ENCODE results near the gene RFX1. TPM values are rescaled to one million over a fixed set of nuclear protein-coding genes. Genes with fewer than 3 reads are reported as not detected.

Gene RFX1
- polyA plus RNA-seq, 4 donors, result 3.8 to 16.6 (median 5.5) TPM

- no peaks in the 10 kb centered on the region for H3K4me1 ChIP-seq (ENCODE audit: control insufficient read depth in 3 of 3, insufficient read depth in 2 of 3, low read depth in 1 of 3, low read length in 2 of 3)
- peaks cover 0 to 3% of the 10 kb centered on the region in 2 donors for H3K9me3 ChIP-seq (ENCODE audit: control insufficient read depth in 2 of 2, insufficient read depth in 1 of 2, low read depth in 1 of 2, low read length in 1 of 2)
- FAIRE-seq, result no peak
- 24 to 37% (median 32%) methylated on average over 18 to 21 of the region's 21 CpGs for WGBS, 3 donors
- H3K4me3 ChIP-seq (ENCODE audit: low read depth in 1 of 3, low read length in 3 of 3), result no peak within 1 kb of the TSS
- no peak for DNase-seq
- peaks cover 0 to 22% (median 0%) of the 10 kb centered on the region in 3 donors for H3K27me3 ChIP-seq (ENCODE audit: control insufficient read depth in 3 of 3, insufficient read depth in 3 of 3, low read length in 3 of 3)
- H3K36me3 ChIP-seq (ENCODE audit: control insufficient read depth in 3 of 3, insufficient read depth in 2 of 3, low read depth in 1 of 3, low read length in 3 of 3), result no peaks in the 10 kb centered on the region
- no peak within 1 kb of the TSS for H3K27ac ChIP-seq (ENCODE audit: low read depth in 1 of 3, low read length in 2 of 3)
Measured at GRCh38 chr19:13938301-13939064, 67.6 kb downstream of the RFX1 start, which contains the start of gene PODNL1. PODNL1 (minus strand) TSS chr19:13938417; CDS start chr19:13938181, 236 bp downstream.

GRCh38 chr19:13937479-13938300 lies 68.4 kb downstream of the RFX1 start:
- H3K27me3 ChIP-seq (ENCODE audit: control insufficient read depth in 3 of 3, insufficient read depth in 3 of 3, low read length in 3 of 3), result peaks cover 0 to 22% (median 0%) of the 10 kb centered on the region in 3 donors
- no peak overlapping the region for H3K27ac ChIP-seq (ENCODE audit: low read depth in 1 of 3, low read length in 2 of 3)
- FAIRE-seq (no peak), DNase-seq (no peak)
- no peaks in the 10 kb centered on the region for H3K36me3 ChIP-seq (ENCODE audit: control insufficient read depth in 3 of 3, insufficient read depth in 2 of 3, low read depth in 1 of 3, low read length in 3 of 3)
- no peak overlapping the region for H3K4me3 ChIP-seq (ENCODE audit: low read depth in 1 of 3, low read length in 3 of 3)
- 16 to 24% (median 18%) methylated on average over 26 to 29 of the region's 29 CpGs for WGBS, 3 donors
- H3K9me3 ChIP-seq (ENCODE audit: control insufficient read depth in 2 of 2, insufficient read depth in 1 of 2, low read depth in 1 of 2, low read length in 1 of 2), result peaks cover 0 to 3% of the 10 kb centered on the region in 2 donors
- H3K4me1 ChIP-seq (ENCODE audit: control insufficient read depth in 3 of 3, insufficient read depth in 2 of 3, low read depth in 1 of 3, low read length in 2 of 3), result no peaks in the 10 kb centered on the region

- Histone ChIP-seq H3K4me3 (ENCODE audit: low read depth in 1 of 3, low read length in 3 of 3) (no peak overlapping the region), H3K4me1 (ENCODE audit: control insufficient read depth in 3 of 3, insufficient read depth in 2 of 3, low read depth in 1 of 3, low read length in 2 of 3) (no peaks in the 10 kb centered on the region), H3K36me3 (ENCODE audit: control insufficient read depth in 3 of 3, insufficient read depth in 2 of 3, low read depth in 1 of 3, low read length in 3 of 3) (peaks cover 0 to 10% (median 3%) of the 10 kb centered on the region in 3 donors), H3K27ac (ENCODE audit: low read depth in 1 of 3, low read length in 2 of 3) (no peak overlapping the region), H3K27me3 (ENCODE audit: control insufficient read depth in 3 of 3, insufficient read depth in 3 of 3, low read length in 3 of 3) (peaks cover 0 to 22% (median 0%) of the 10 kb centered on the region in 3 donors), H3K9me3 (ENCODE audit: control insufficient read depth in 2 of 2, insufficient read depth in 1 of 2, low read depth in 1 of 2, low read length in 1 of 2) (no peaks in the 10 kb centered on the region)
- FAIRE-seq (no peak), DNase-seq (no peak)
- WGBS, 3 donors, result 67 to 78% (median 69%) methylated on average over 20 to 22 of the region's 22 CpGs
Measured at GRCh38 chr19:13935765-13936510, 70.2 kb downstream of the RFX1 start.

- no peak for DNase-seq
- Histone ChIP-seq H3K4me1 (ENCODE audit: control insufficient read depth in 3 of 3, insufficient read depth in 2 of 3, low read depth in 1 of 3, low read length in 2 of 3) (no peaks in the 10 kb centered on the region), H3K9me3 (ENCODE audit: control insufficient read depth in 2 of 2, insufficient read depth in 1 of 2, low read depth in 1 of 2, low read length in 1 of 2) (no peaks in the 10 kb centered on the region), H3K27ac (ENCODE audit: low read depth in 1 of 3, low read length in 2 of 3) (no peak overlapping the region), H3K4me3 (ENCODE audit: low read depth in 1 of 3, low read length in 3 of 3) (no peak overlapping the region), H3K36me3 (ENCODE audit: control insufficient read depth in 3 of 3, insufficient read depth in 2 of 3, low read depth in 1 of 3, low read length in 3 of 3) (peaks cover 8 to 21% (median 9%) of the 10 kb centered on the region in 3 donors), H3K27me3 (ENCODE audit: control insufficient read depth in 3 of 3, insufficient read depth in 3 of 3, low read length in 3 of 3) (peaks cover 0 to 22% (median 0%) of the 10 kb centered on the region in 3 donors)
- 86 to 95% (median 88%) methylated on average over 2 of the region's 2 CpGs for WGBS, 3 donors
- FAIRE-seq, result no peak
Measured at GRCh38 chr19:13934785-13935109, 71.4 kb downstream of the RFX1 start.

GRCh38 chr19:13932911-13933393 lies 73.2 kb downstream of the RFX1 start:
- peaks cover 10 to 33% (median 13%) of the 10 kb centered on the region in 3 donors for H3K36me3 ChIP-seq (ENCODE audit: control insufficient read depth in 3 of 3, insufficient read depth in 2 of 3, low read depth in 1 of 3, low read length in 3 of 3)
- WGBS, 3 donors, result 64 to 87% (median 73%) methylated on average over 33 to 42 of the region's 42 CpGs
- H3K27ac ChIP-seq (ENCODE audit: low read depth in 1 of 3, low read length in 2 of 3), result no peak overlapping the region
- H3K9me3 ChIP-seq (ENCODE audit: control insufficient read depth in 2 of 2, insufficient read depth in 1 of 2, low read depth in 1 of 2, low read length in 1 of 2), result no peaks in the 10 kb centered on the region
- no peaks in the 10 kb centered on the region for H3K4me1 ChIP-seq (ENCODE audit: control insufficient read depth in 3 of 3, insufficient read depth in 2 of 3, low read depth in 1 of 3, low read length in 2 of 3)
- peaks cover 0 to 13% (median 0%) of the 10 kb centered on the region in 3 donors for H3K27me3 ChIP-seq (ENCODE audit: control insufficient read depth in 3 of 3, insufficient read depth in 3 of 3, low read length in 3 of 3)
- H3K4me3 ChIP-seq (ENCODE audit: low read depth in 1 of 3, low read length in 3 of 3), result no peak overlapping the region
- FAIRE-seq (no peak), DNase-seq (no peak)

GRCh38 chr19:13932149-13932637 lies 73.9 kb downstream of the RFX1 start:
- DNase-seq (no peak), FAIRE-seq (no peak)
- peaks cover 0 to 6% (median 0%) of the 10 kb centered on the region in 3 donors for H3K27me3 ChIP-seq (ENCODE audit: control insufficient read depth in 3 of 3, insufficient read depth in 3 of 3, low read length in 3 of 3)
- no peak overlapping the region for H3K27ac ChIP-seq (ENCODE audit: low read depth in 1 of 3, low read length in 2 of 3)
- no peaks in the 10 kb centered on the region for H3K4me1 ChIP-seq (ENCODE audit: control insufficient read depth in 3 of 3, insufficient read depth in 2 of 3, low read depth in 1 of 3, low read length in 2 of 3)
- no peak overlapping the region for H3K4me3 ChIP-seq (ENCODE audit: low read depth in 1 of 3, low read length in 3 of 3)
- peaks cover 12 to 39% (median 14%) of the 10 kb centered on the region in 3 donors for H3K36me3 ChIP-seq (ENCODE audit: control insufficient read depth in 3 of 3, insufficient read depth in 2 of 3, low read depth in 1 of 3, low read length in 3 of 3)
- no peaks in the 10 kb centered on the region for H3K9me3 ChIP-seq (ENCODE audit: control insufficient read depth in 2 of 2, insufficient read depth in 1 of 2, low read depth in 1 of 2, low read length in 1 of 2)
- WGBS, 3 donors, result 84 to 92% (median 89%) methylated on average over 6 of the region's 6 CpGs

GRCh38 chr19:13931391-13932148 lies 74.5 kb downstream of the RFX1 start:
- FAIRE-seq (no peak), DNase-seq (no peak)
- 75 to 85% (median 81%) methylated on average over 24 to 30 of the region's 30 CpGs for WGBS, 3 donors
- no peak overlapping the region for H3K4me3 ChIP-seq (ENCODE audit: low read depth in 1 of 3, low read length in 3 of 3)
- H3K27ac ChIP-seq (ENCODE audit: low read depth in 1 of 3, low read length in 2 of 3), result no peak overlapping the region
- no peaks in the 10 kb centered on the region for H3K9me3 ChIP-seq (ENCODE audit: control insufficient read depth in 2 of 2, insufficient read depth in 1 of 2, low read depth in 1 of 2, low read length in 1 of 2)
- H3K27me3 ChIP-seq (ENCODE audit: control insufficient read depth in 3 of 3, insufficient read depth in 3 of 3, low read length in 3 of 3), result peaks cover 0 to 6% (median 0%) of the 10 kb centered on the region in 3 donors
- H3K36me3 ChIP-seq (ENCODE audit: control insufficient read depth in 3 of 3, insufficient read depth in 2 of 3, low read depth in 1 of 3, low read length in 3 of 3), result peaks cover 16 to 45% (median 19%) of the 10 kb centered on the region in 3 donors
- H3K4me1 ChIP-seq (ENCODE audit: control insufficient read depth in 3 of 3, insufficient read depth in 2 of 3, low read depth in 1 of 3, low read length in 2 of 3), result no peaks in the 10 kb centered on the region
